K562 (cell line): ENCODE data around the gene CEP170. TPM values are rescaled to one million over a fixed set of nuclear protein-coding genes. Genes with fewer than 3 reads are reported as not detected.
"Not testable (repeated sequence)": the region's sequence is repeated elsewhere in the genome, so short reads cannot be mapped to it uniquely, and the experiment has no call there.

Source experiments
- ATAC-seq: fragments of 200-7000 bp; cut with Tn5 transposase; 3 replicates; pipeline ENCODE4 v1.9.1; 2020; ENCODE audit warnings: moderate library complexity
- BruUV-seq: library from RNA; stranded (reverse); fragments of 400-500 nt; replicated peaks from 2 replicates; lab custom pipeline; 2021; lab: Mats Ljungman, UMichigan
- CTCF ChIA-PET: fragments of 300-600 bp; formaldehyde crosslinking; extraction: SDS; loops from one replicate; lab custom pipeline; 2021; ENCODE audit warnings: low intra/inter-chr PET ratio; lab: Yijun Ruan, JAX
- POLR2A ChIA-PET: fragments of 300-600, 350-650 bp; sonication (Branson Sonifier 250); formaldehyde crosslinking; extraction: SDS; loops from one replicate; lab custom pipeline; 2021; ENCODE audit warnings: antibody characterized with exemption, inconsistent platforms; lab: Yijun Ruan, JAX
- DNase-seq, 4 experiments: peaks; one replicate each; pipeline versions ENCODE4 v3.0.0 to v3.0.0-alpha.2; 2011 to 2018; ENCODE audit warnings: low spot score in 3 of 4, mixed read lengths in 3 of 4; ENCODE audit errors: extremely low read depth in 1 of 4
- FAIRE-seq: peaks from 2 replicates; lab custom pipeline; 2011; peaks lifted over from hg19 to GRCh38; lab: Jason Lieb, UNC
- H2AFZ ChIP-seq: 2 replicates; pipeline ENCODE4 v1.6.0; 2011; ENCODE audit warnings: low read depth, low read length, control low read depth, inconsistent platforms
- H3K27ac ChIP-seq: fragments of 200-600 bp; 3 replicates; pipeline ENCODE4 v1.8.0; 2011; ENCODE audit warnings: low read depth, mild to moderate bottlenecking, control low read depth, inconsistent platforms, low read length, moderate library complexity, mixed read lengths; ENCODE audit errors: extremely low read depth
- H3K27me3 ChIP-seq, 2 experiments: fragments of 300-600 bp in 1 of 2; 2 replicates in 1 of 2; 3 replicates in 1 of 2; pipeline versions ENCODE4 v1.6.0 to v1.8.0; 2011; ENCODE audit warnings: inconsistent platforms in 2 of 2, low read length in 2 of 2, mild to moderate bottlenecking in 1 of 2, mixed read lengths in 1 of 2, moderate library complexity in 1 of 2; ENCODE audit not compliant: control insufficient read depth in 2 of 2, insufficient read depth in 2 of 2
- H3K36me3 ChIP-seq: fragments of 300-600 bp; 3 replicates; pipeline ENCODE4 v1.8.0; 2011; ENCODE audit warnings: mild to moderate bottlenecking, low read length, inconsistent platforms; ENCODE audit not compliant: control insufficient read depth, insufficient read depth
- H3K4me1 ChIP-seq, 2 experiments: fragments of 200-600 bp in 1 of 2; replicated peaks in 1 of 2; 2 replicates in 1 of 2; 3 replicates in 1 of 2; pipeline versions ENCODE4 v1.5.1 to v1.8.0; 2011; ENCODE audit warnings: inconsistent platforms in 2 of 2, low read length in 2 of 2, mild to moderate bottlenecking in 1 of 2, mixed read lengths in 1 of 2, moderate library complexity in 1 of 2; ENCODE audit not compliant: control insufficient read depth in 2 of 2, insufficient read depth in 2 of 2
- H3K4me2 ChIP-seq: 2 replicates; pipeline ENCODE4 v1.6.1; 2011; ENCODE audit warnings: low read length, control low read depth, inconsistent platforms, mixed read lengths; ENCODE audit not compliant: insufficient read depth
- H3K4me3 ChIP-seq: fragments of 200-600 bp; sonication (generic), shearing (Covaris generic); 2 replicates; pipeline ENCODE4 v1.5.1; 2016; ENCODE audit warnings: control low read depth, inconsistent platforms
- H3K79me2 ChIP-seq: fragments of 200-600 bp; 3 replicates; pipeline ENCODE4 v1.8.0; 2011; ENCODE audit warnings: low read length, inconsistent platforms; ENCODE audit not compliant: control insufficient read depth, insufficient read depth
- H3K9ac ChIP-seq, 2 experiments: 2 replicates each; pipeline versions ENCODE4 v1.6.0 to v1.6.1; 2011; ENCODE audit warnings: low read depth in 2 of 2, low read length in 2 of 2, control low read depth in 1 of 2, inconsistent platforms in 1 of 2, mild to moderate bottlenecking in 1 of 2, mixed read lengths in 1 of 2; ENCODE audit not compliant: insufficient read depth in 1 of 2
- H3K9me1 ChIP-seq: one replicate; pipeline ENCODE4 v1.6.0; 2011; ENCODE audit warnings: inconsistent platforms, mild to moderate bottlenecking, low read length, moderate library complexity; ENCODE audit not compliant: control insufficient read depth, insufficient read depth
- H3K9me3 ChIP-seq: replicated peaks from 2 replicates; pipeline ENCODE4 v1.5.1; 2011; ENCODE audit warnings: low read depth, low read length, inconsistent platforms; ENCODE audit not compliant: control insufficient read depth, insufficient read depth
- H4K20me1 ChIP-seq: replicated peaks from 2 replicates; pipeline ENCODE4 v1.6.1; 2011; ENCODE audit warnings: low read length, inconsistent platforms, mixed read lengths; ENCODE audit not compliant: control insufficient read depth, insufficient read depth
- WGBS: fragments of 100-300 bp; shearing (Covaris generic); methylation state at CpG from one replicate; pipeline ENCODE4 v1.1.6; 2016; ENCODE audit warnings: low coverage, mixed read lengths; ENCODE audit not compliant: insufficient coverage; ENCODE audit errors: missing lambda C conversion rate; 5-methylcytosine and 5-hydroxymethylcytosine counted together
- in situ Hi-C: fragments of 300-500 bp; cut with MboI; formaldehyde crosslinking; loops from 4 replicates; pipeline ENCODE4 v1.15.0; 2018; ENCODE audit warnings: inconsistent platforms, mixed read lengths
- intact Hi-C: fragments of 100-400 bp; cut with micrococcal nuclease; formaldehyde crosslinking; loops from 2 replicates; pipeline ENCODE4 v1.14.2; 2022
- polyA plus RNA-seq, 8 experiments: library from polyadenylated mRNA; depleted of rRNA in 4 of 8; stranded (reverse) in 5 of 8; unstranded in 3 of 8; fragments of >200 nt; fragmentation: Nextera tagmentation in 2 of 8; fragmentation: Illumina TruSeq in 1 of 8; extraction: Ambion mirVana in 2 of 8; extraction: Trizol in 1 of 8; gene quantifications; 2 replicates each; pipeline versions ENCODE4 v1.2.1 to v1.2.3, GENCODE V29; 2011 to 2014; ENCODE audit warnings: inconsistent platforms in 1 of 8, missing spikeins in 1 of 8
- total RNA-seq, 7 experiments: library from RNA; depleted of rRNA in 6 of 7; stranded (reverse); fragments of >200 nt in 6 of 7; fragmentation: Illumina TruSeq in 2 of 7; extraction: Trizol in 2 of 7; gene quantifications; 2 replicates each; pipeline versions ENCODE4 v1.2.1 to v1.2.3, GENCODE V29; 2011 to 2021; ENCODE audit warnings: low replicate concordance in 1 of 7
- TF ChIP-seq, protein P1 (sequence below): sonication (generic); formaldehyde crosslinking; IDR thresholded peaks from 2 replicates; pipeline ENCODE4 v1.9.0; 2022; ENCODE audit warnings: mild to moderate bottlenecking, missing genetic modification reagents

The CEP170 gene
- total and polyA plus RNA-seq, 9 of the 15 experiments (the other 6 are each of a cell fraction or from before 2014, with no cell fraction given): 22.6 to 110 (median 68.5) TPM

GRCh38 chr1:243205026-243205501 lies 50.0 kb downstream of the CEP170 start (continued):
- TF ChIP-seq, protein P1, sequence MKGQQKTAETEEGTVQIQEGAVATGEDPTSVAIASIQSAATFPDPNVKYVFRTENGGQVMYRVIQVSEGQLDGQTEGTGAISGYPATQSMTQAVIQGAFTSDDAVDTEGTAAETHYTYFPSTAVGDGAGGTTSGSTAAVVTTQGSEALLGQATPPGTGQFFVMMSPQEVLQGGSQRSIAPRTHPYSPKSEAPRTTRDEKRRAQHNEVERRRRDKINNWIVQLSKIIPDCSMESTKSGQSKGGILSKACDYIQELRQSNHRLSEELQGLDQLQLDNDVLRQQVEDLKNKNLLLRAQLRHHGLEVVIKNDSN: peak; percentile 31; the same call in 1 of the 2 replicates

GRCh38 chr1:243204336-243204735 lies 50.7 kb downstream of the CEP170 start:
- POLR2A ChIA-PET, H3K27me3 ChIP-seq, H4K20me1 ChIP-seq, H3K9me1 ChIP-seq, BruUV-seq, FAIRE-seq, H3K27ac ChIP-seq, H2AFZ ChIP-seq, H3K9me3 ChIP-seq, H3K4me1 ChIP-seq, H3K79me2 ChIP-seq, CTCF ChIA-PET, H3K9ac ChIP-seq, H3K4me2 ChIP-seq, H3K4me3 ChIP-seq, in situ Hi-C loops, DNase-seq, ATAC-seq: not testable (repeated sequence)
- peaks cover 14% of the 10 kb centered on the region; the same call in 2 of the 3 replicates for H3K36me3 ChIP-seq
- intact Hi-C loops: loop anchor here (2.0 kb wide), 1 partner anchor 50 kb away; the partner anchor contains the start of gene CEP170
- WGBS: 100% methylated on average over 1 of the region's 1 CpG

DNA sequence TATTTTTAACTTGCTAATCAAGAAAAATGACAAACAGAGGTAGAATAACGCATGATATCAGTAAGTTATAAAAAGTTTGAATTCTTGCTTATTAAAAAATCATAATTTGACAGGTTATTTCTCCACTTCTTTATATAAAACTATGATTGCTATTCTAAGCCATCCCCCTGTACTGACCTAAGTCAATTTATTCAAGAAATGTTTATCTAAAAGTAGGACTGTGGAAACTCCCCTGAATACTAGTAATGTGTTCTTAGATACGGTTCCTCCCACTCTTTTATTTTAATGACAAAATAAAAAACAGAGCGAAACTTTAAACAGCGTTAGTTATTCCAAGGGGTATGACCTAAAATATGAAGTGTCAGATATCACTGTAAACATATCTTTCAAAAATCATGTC lies 51.9 kb downstream of the CEP170 start:
- H3K4me3 ChIP-seq, H3K27ac ChIP-seq, BruUV-seq, DNase-seq, CTCF ChIA-PET, H2AFZ ChIP-seq, H3K79me2 ChIP-seq, H3K9me1 ChIP-seq, H3K27me3 ChIP-seq, in situ Hi-C loops, intact Hi-C loops, POLR2A ChIA-PET, ATAC-seq, H3K4me1 ChIP-seq, H3K4me2 ChIP-seq, FAIRE-seq, H3K9me3 ChIP-seq, H3K9ac ChIP-seq, H4K20me1 ChIP-seq: not testable (repeated sequence)
- peaks cover 20% of the 10 kb centered on the region for H3K36me3 ChIP-seq
- WGBS: 91% methylated on average over 4 of the region's 4 CpGs

- H3K9me1 ChIP-seq, H4K20me1 ChIP-seq, H3K27me3 ChIP-seq, in situ Hi-C loops, CTCF ChIA-PET, H3K4me1 ChIP-seq, H3K4me3 ChIP-seq, DNase-seq, FAIRE-seq, intact Hi-C loops, H2AFZ ChIP-seq, H3K9me3 ChIP-seq, H3K9ac ChIP-seq, POLR2A ChIA-PET, H3K27ac ChIP-seq, ATAC-seq, H3K4me2 ChIP-seq, H3K79me2 ChIP-seq, BruUV-seq: not testable (repeated sequence)
- WGBS: 79% methylated on average over 2 of the region's 2 CpGs
- peaks cover 32% of the 10 kb centered on the region for H3K36me3 ChIP-seq
Observed at GRCh38 chr1:243201316-243201715, 53.8 kb downstream of the CEP170 start.
